Measurements from ENCODE around the gene TTC3.
A peak's percentile ranks its signal among the peaks of the same experiment; 100 is the strongest.

Gene TTC3

DNA sequence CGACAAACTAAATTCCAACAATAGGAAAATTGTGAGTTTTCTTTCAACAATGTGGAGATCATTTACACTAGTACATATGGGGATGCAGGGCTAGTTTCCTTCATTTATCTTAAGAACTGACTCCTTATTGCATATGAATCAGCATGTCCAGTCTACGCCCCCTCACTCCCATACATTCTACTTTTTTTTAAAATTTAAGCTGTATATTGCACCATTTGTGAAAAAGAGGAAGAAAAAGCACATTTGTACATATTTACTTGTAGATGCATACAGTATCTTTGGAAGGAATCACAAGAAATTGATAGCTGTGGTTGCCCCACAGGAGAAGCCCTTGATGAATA is 178.2 kb downstream of the TTC3 start:
- DNase-seq (ENCODE audit: low read depth in 1 of 2, low spot score in 1 of 2), result peak in 1 of 2 experiments; percentile 36
- H3K27me3 ChIP-seq (ENCODE audit: insufficient read depth, poor library complexity, severe bottlenecking), result no peaks in the 10 kb centered on the region
- peak overlapping the region; percentile 56 for H3K27ac ChIP-seq (replicated peaks)
- no peak overlapping the region for H3K4me3 ChIP-seq (replicated peaks; ENCODE audit: insufficient read depth, low read length)
- TF ChIP-seq GABPA (IDR thresholded peaks at IDR 0.05; ENCODE audit: low read depth) (no peak), SPI1 (IDR thresholded peaks at IDR 0.05; ENCODE audit: borderline replicate concordance, low read depth) (no peak), POLR2AphosphoS5 (IDR thresholded peaks at IDR 0.05; ENCODE audit: low read depth) (no peak)
- TF ChIP-seq, protein P1, sequence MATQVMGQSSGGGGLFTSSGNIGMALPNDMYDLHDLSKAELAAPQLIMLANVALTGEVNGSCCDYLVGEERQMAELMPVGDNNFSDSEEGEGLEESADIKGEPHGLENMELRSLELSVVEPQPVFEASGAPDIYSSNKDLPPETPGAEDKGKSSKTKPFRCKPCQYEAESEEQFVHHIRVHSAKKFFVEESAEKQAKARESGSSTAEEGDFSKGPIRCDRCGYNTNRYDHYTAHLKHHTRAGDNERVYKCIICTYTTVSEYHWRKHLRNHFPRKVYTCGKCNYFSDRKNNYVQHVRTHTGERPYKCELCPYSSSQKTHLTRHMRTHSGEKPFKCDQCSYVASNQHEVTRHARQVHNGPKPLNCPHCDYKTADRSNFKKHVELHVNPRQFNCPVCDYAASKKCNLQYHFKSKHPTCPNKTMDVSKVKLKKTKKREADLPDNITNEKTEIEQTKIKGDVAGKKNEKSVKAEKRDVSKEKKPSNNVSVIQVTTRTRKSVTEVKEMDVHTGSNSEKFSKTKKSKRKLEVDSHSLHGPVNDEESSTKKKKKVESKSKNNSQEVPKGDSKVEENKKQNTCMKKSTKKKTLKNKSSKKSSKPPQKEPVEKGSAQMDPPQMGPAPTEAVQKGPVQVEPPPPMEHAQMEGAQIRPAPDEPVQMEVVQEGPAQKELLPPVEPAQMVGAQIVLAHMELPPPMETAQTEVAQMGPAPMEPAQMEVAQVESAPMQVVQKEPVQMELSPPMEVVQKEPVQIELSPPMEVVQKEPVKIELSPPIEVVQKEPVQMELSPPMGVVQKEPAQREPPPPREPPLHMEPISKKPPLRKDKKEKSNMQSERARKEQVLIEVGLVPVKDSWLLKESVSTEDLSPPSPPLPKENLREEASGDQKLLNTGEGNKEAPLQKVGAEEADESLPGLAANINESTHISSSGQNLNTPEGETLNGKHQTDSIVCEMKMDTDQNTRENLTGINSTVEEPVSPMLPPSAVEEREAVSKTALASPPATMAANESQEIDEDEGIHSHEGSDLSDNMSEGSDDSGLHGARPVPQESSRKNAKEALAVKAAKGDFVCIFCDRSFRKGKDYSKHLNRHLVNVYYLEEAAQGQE (IDR thresholded peaks at IDR 0.05; ENCODE audit: insufficient replicate concordance, low read depth), result no peak
- TF ChIP-seq, protein P2, sequence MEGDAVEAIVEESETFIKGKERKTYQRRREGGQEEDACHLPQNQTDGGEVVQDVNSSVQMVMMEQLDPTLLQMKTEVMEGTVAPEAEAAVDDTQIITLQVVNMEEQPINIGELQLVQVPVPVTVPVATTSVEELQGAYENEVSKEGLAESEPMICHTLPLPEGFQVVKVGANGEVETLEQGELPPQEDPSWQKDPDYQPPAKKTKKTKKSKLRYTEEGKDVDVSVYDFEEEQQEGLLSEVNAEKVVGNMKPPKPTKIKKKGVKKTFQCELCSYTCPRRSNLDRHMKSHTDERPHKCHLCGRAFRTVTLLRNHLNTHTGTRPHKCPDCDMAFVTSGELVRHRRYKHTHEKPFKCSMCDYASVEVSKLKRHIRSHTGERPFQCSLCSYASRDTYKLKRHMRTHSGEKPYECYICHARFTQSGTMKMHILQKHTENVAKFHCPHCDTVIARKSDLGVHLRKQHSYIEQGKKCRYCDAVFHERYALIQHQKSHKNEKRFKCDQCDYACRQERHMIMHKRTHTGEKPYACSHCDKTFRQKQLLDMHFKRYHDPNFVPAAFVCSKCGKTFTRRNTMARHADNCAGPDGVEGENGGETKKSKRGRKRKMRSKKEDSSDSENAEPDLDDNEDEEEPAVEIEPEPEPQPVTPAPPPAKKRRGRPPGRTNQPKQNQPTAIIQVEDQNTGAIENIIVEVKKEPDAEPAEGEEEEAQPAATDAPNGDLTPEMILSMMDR (IDR thresholded peaks at IDR 0.05; ENCODE audit: insufficient read depth, low read length), result no peak

Measured in HL-60 (cell line).